Measurements from ENCODE around the gene GASK1A. TPM values are rescaled to one million over a fixed set of nuclear protein-coding genes. Genes with fewer than 3 reads are reported as not detected.

The GASK1A gene
- total RNA-seq, 3 donors from 2014 or later, result 10.1 to 22.6 (median 20.5) TPM

GRCh38 chr3:43075904-43076661, 97.0 kb downstream of the GASK1A start:
- H3K27ac ChIP-seq, result no peak overlapping the region
- no peak for TF ChIP-seq POLR2AphosphoS5 (IDR thresholded peaks at IDR 0.05)
- no peak for TF ChIP-seq POLR2A (IDR thresholded peaks at IDR 0.05)
- no peak for TF ChIP-seq CTCF (IDR thresholded peaks at IDR 0.05)
- DNase-seq (ENCODE audit: low spot score in 2 of 2), result no peak
- H3K36me3 ChIP-seq, result no peaks in the 10 kb centered on the region
- no peak overlapping the region for H3K4me3 ChIP-seq
- no peaks in the 10 kb centered on the region for H3K9me3 ChIP-seq
- H3K27me3 ChIP-seq, result no peaks in the 10 kb centered on the region
- intact Hi-C loops (cut with DNase I; ENCODE audit: low total_unique reads), result no loop called here
- no peaks in the 10 kb centered on the region for H3K4me1 ChIP-seq

- Histone ChIP-seq H3K4me1 (no peaks in the 10 kb centered on the region), H3K9me3 (no peaks in the 10 kb centered on the region), H3K36me3 (no peaks in the 10 kb centered on the region), H3K4me3 (no peak overlapping the region), H3K27ac (no peak overlapping the region), H3K27me3 (no peaks in the 10 kb centered on the region)
- intact Hi-C loops (cut with DNase I; ENCODE audit: low total_unique reads), result no loop called here
- no peak for DNase-seq (ENCODE audit: low spot score in 2 of 2)
- no peak for TF ChIP-seq POLR2AphosphoS5 (IDR thresholded peaks at IDR 0.05)
- no peak for TF ChIP-seq POLR2A (IDR thresholded peaks at IDR 0.05)
- TF ChIP-seq CTCF (IDR thresholded peaks at IDR 0.05), result no peak
These were observed 97.7 kb downstream of the GASK1A start for GRCh38 chr3:43076857-43077256.

- Histone ChIP-seq H3K9me3 (peaks cover 0 to 4% of the 10 kb centered on the region in 2 donors), H3K4me1 (no peaks in the 10 kb centered on the region), H3K27ac (no peak overlapping the region), H3K36me3 (no peaks in the 10 kb centered on the region), H3K27me3 (no peaks in the 10 kb centered on the region), H3K4me3 (no peak overlapping the region)
- intact Hi-C loops (cut with DNase I; ENCODE audit: low total_unique reads), result no loop called here
- TF ChIP-seq CTCF (IDR thresholded peaks at IDR 0.05), result no peak
- no peak for TF ChIP-seq POLR2AphosphoS5 (IDR thresholded peaks at IDR 0.05)
- TF ChIP-seq POLR2A (IDR thresholded peaks at IDR 0.05), result no peak
- no peak for DNase-seq (ENCODE audit: low spot score in 2 of 2)
These were observed 98.2 kb downstream of the GASK1A start for GRCh38 chr3:43077261-43077660.

- Histone ChIP-seq H3K9me3 (peaks cover 0 to 5% of the 10 kb centered on the region in 2 donors), H3K4me3 (no peak overlapping the region), H3K36me3 (no peaks in the 10 kb centered on the region), H3K4me1 (no peaks in the 10 kb centered on the region), H3K27me3 (no peaks in the 10 kb centered on the region), H3K27ac (no peak overlapping the region)
- DNase-seq (ENCODE audit: low spot score in 2 of 2), result no peak
- intact Hi-C loops (cut with DNase I; ENCODE audit: low total_unique reads), result no loop called here
- TF ChIP-seq POLR2AphosphoS5 (IDR thresholded peaks at IDR 0.05) (no peak), POLR2A (IDR thresholded peaks at IDR 0.05) (no peak), CTCF (IDR thresholded peaks at IDR 0.05) (no peak)
These were observed 98.6 kb downstream of the GASK1A start for GRCh38 chr3:43077707-43078106.

- no peak for DNase-seq (ENCODE audit: low spot score in 2 of 2)
- no peak for TF ChIP-seq POLR2AphosphoS5 (IDR thresholded peaks at IDR 0.05)
- no peak for TF ChIP-seq CTCF (IDR thresholded peaks at IDR 0.05)
- no peak for TF ChIP-seq POLR2A (IDR thresholded peaks at IDR 0.05)
- H3K4me3 ChIP-seq, result no peak overlapping the region
- peaks cover 0 to 5% of the 10 kb centered on the region in 2 donors for H3K9me3 ChIP-seq
- no peak overlapping the region for H3K27ac ChIP-seq
- no peaks in the 10 kb centered on the region for H3K4me1 ChIP-seq
- no peaks in the 10 kb centered on the region for H3K27me3 ChIP-seq
- no peaks in the 10 kb centered on the region for H3K36me3 ChIP-seq
- intact Hi-C loops (cut with DNase I; ENCODE audit: low total_unique reads), result no loop called here
These were observed 100.6 kb downstream of the GASK1A start for GRCh38 chr3:43079536-43080332.

Data from breast epithelium (tissue), 4 donors.